AG09319 (cell line): ENCODE data around the gene SPTB.

Experiments
- DNase-seq: peaks from one replicate; pipeline ENCODE4 v3.0.0-alpha.2; 2010; ENCODE audit warnings: low read depth; ENCODE audit errors: extremely low read depth
- TF ChIP-seq, protein P1 (sequence below): IDR thresholded peaks from 2 replicates; pipeline ENCODE4 v1.5.1; 2011; ENCODE audit warnings: low read depth, mild to moderate bottlenecking, inconsistent platforms, low read length, moderate library complexity

Gene SPTB

DNA sequence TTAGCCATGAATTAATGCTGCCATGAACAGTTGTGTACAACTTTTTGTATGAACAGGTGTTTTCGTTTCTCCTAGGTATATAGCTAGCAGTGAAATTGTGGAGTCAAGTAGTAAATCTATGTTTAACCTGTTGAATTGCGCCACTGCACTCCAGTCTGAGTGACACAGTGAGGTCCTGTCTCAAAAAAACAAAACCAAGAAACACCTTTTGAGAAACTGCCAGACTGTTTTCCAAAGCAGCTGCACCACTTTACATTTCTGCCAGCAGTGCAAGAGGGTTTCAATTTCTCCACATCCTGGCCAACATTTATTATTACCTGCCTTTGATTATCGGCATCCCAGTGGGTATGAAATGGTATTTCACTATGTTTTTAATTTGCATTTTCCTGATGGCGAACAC, 178.8 kb downstream of the SPTB start:
- TF ChIP-seq, protein P1, sequence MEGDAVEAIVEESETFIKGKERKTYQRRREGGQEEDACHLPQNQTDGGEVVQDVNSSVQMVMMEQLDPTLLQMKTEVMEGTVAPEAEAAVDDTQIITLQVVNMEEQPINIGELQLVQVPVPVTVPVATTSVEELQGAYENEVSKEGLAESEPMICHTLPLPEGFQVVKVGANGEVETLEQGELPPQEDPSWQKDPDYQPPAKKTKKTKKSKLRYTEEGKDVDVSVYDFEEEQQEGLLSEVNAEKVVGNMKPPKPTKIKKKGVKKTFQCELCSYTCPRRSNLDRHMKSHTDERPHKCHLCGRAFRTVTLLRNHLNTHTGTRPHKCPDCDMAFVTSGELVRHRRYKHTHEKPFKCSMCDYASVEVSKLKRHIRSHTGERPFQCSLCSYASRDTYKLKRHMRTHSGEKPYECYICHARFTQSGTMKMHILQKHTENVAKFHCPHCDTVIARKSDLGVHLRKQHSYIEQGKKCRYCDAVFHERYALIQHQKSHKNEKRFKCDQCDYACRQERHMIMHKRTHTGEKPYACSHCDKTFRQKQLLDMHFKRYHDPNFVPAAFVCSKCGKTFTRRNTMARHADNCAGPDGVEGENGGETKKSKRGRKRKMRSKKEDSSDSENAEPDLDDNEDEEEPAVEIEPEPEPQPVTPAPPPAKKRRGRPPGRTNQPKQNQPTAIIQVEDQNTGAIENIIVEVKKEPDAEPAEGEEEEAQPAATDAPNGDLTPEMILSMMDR: no peak
- no peak for DNase-seq

GRCh38 chr14:64700290-64700689, 179.4 kb downstream of the SPTB start:
- TF ChIP-seq, protein P1: no peak
- DNase-seq: no peak

- DNase-seq: no peak
- TF ChIP-seq, protein P1: no peak
These were observed 180.8 kb downstream of the SPTB start for GRCh38 chr14:64698903-64699302.

DNA sequence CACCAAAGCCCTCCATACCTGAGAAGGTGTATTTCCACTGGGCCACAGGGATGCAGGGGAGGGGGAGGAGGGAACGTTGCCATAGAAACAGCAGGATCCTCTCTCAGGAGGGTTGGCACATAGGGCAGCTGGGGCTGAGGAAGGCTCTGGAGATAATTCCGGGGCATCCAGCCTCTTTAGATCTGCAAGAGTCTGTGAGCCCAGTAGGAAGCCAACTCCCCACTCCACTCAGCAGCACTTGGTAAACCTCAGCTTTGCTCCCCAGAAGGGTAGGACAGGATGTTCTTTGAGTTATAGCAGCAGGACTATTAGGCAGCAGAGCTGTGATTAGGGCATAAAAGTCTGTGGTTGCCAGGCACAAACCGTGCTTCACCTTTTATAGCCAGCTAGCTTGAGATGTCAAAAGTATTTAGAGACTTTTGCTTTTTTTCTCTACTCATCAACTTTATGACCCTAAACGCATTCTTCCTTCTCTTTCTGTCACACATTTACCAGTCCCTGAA, 183.3 kb downstream of the SPTB start:
- TF ChIP-seq, protein P1: no peak
- DNase-seq: no peak
